Testis (tissue), 2 donors: ENCODE results near the gene MPRIP.

ENCODE experiments used
- POLR2A ChIP-seq: fragments of 450-650 bp; IDR thresholded peaks from one replicate; pipeline ENCODE4 v1.6.1; 2017; ENCODE audit warnings: antibody characterized with exemption, mild to moderate bottlenecking, moderate library complexity
- TF ChIP-seq, protein P1 (sequence below), 3 experiments: fragments of 450-650 bp in 2 of 3; fragments of 200-600 bp in 1 of 3; sonication (generic) in 1 of 3; IDR thresholded peaks; one replicate each; pipeline ENCODE4 v1.5.1; 2016 to 2019; ENCODE audit warnings: antibody characterized with exemption in 3 of 3, mild to moderate bottlenecking in 2 of 3, moderate library complexity in 1 of 3

GRCh38 chr17:17126131-17127110 is 84.2 kb downstream of the MPRIP start:
- TF ChIP-seq, protein P1, sequence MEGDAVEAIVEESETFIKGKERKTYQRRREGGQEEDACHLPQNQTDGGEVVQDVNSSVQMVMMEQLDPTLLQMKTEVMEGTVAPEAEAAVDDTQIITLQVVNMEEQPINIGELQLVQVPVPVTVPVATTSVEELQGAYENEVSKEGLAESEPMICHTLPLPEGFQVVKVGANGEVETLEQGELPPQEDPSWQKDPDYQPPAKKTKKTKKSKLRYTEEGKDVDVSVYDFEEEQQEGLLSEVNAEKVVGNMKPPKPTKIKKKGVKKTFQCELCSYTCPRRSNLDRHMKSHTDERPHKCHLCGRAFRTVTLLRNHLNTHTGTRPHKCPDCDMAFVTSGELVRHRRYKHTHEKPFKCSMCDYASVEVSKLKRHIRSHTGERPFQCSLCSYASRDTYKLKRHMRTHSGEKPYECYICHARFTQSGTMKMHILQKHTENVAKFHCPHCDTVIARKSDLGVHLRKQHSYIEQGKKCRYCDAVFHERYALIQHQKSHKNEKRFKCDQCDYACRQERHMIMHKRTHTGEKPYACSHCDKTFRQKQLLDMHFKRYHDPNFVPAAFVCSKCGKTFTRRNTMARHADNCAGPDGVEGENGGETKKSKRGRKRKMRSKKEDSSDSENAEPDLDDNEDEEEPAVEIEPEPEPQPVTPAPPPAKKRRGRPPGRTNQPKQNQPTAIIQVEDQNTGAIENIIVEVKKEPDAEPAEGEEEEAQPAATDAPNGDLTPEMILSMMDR (IDR thresholded peaks at IDR 0.05) = no peak
- TF ChIP-seq POLR2A = no peak
